ENCODE data around the gene LAMA1. TPM values are rescaled to one million over a fixed set of nuclear protein-coding genes. Genes with fewer than 3 reads are reported as not detected.

The LAMA1 gene
- total and polyA plus RNA-seq, 10 of the 15 experiments (the other 5 are each of a cell fraction or from before 2014, with no cell fraction given), result under 0.01 to 1.9 (median 0.06) TPM; not detected in 6

GRCh38 chr18:6980363-6980762, 137.2 kb downstream of the LAMA1 start:
- CTCF ChIA-PET, result no interaction called here
- no TSS peak for BruUV-seq (replicated peaks)
- no peak for DNase-seq (ENCODE audit: low read depth, low spot score)
- Histone ChIP-seq H3K9ac (ENCODE audit: control insufficient read depth, insufficient read depth, low read length) (no peak overlapping the region), H3K79me2 (ENCODE audit: control insufficient read depth, insufficient read depth, low read length) (no peaks in the 10 kb centered on the region), H3K9me3 (replicated peaks; ENCODE audit: control insufficient read depth, insufficient read depth, low read length) (no peaks in the 10 kb centered on the region), H3K27me3 (replicated peaks in 1 of 2; ENCODE audit: control insufficient read depth in 2 of 2, insufficient read depth in 2 of 2, low read length in 1 of 2) (no peaks in the 10 kb centered on the region; a peak in 1 of 4 replicates), H3K4me1 (ENCODE audit: control insufficient read depth, insufficient read depth, low read length) (no peaks in the 10 kb centered on the region), H2AFZ (ENCODE audit: control insufficient read depth, low read depth, low read length) (no peak overlapping the region), H3K4me2 (ENCODE audit: control insufficient read depth, insufficient read depth) (no peak overlapping the region), H3K4me3 (no peak overlapping the region), H3K36me3 (ENCODE audit: control insufficient read depth in 2 of 2, insufficient read depth in 2 of 2, low read length in 1 of 2) (no peaks in the 10 kb centered on the region), H4K20me1 (ENCODE audit: control insufficient read depth, insufficient read depth) (no peaks in the 10 kb centered on the region), H3K27ac (ENCODE audit: control insufficient read depth, insufficient read depth) (no peak overlapping the region)
- RAD21 ChIA-PET (ENCODE audit: unreplicated experiment), result no interaction called here
- TF ChIP-seq ELK1 (IDR thresholded peaks at IDR 0.05; ENCODE audit: low read depth, low read length) (no peak), NKRF (conservative IDR thresholded peaks at IDR 0.05) (no peak), ATF3 (IDR thresholded peaks at IDR 0.05; ENCODE audit: borderline replicate concordance, extremely low read depth, low read depth, low read length) (no peak), GABPA (IDR thresholded peaks at IDR 0.05; ENCODE audit: low read depth) (no peak), GATAD2B (conservative IDR thresholded peaks at IDR 0.05; ENCODE audit: low read depth) (no peak)
- FAIRE-seq, result no peak
- intact Hi-C loops (cut with micrococcal nuclease; ENCODE audit: unreplicated experiment), result no loop called here
- SMC1A ChIA-PET (ENCODE audit: uncharacterized antibody, unreplicated experiment), result interaction anchor here (1.0 kb wide), 1 partner anchor 8 kb away, joined by 4 read pairs; no protein-coding TSS in a partner anchor
- ATAC-seq, result no peak
- in situ Hi-C loops (cut with MboI), result no loop called here
- 0% methylated on average over 2 of the region's 2 CpGs for WGBS (ENCODE audit: insufficient coverage, insufficient replicate concordance, low lambda C conversion rate, missing lambda C conversion rate)
- POLR2A ChIA-PET, result interaction anchor here (0.7 kb wide), 1 partner anchor 478 kb away, joined by 4 read pairs; no protein-coding TSS in a partner anchor

Measured in GM12878 (cell line).